H1 (cell line): ENCODE measurements around the gene HYCC1. TPM values are rescaled to one million over a fixed set of nuclear protein-coding genes. Genes with fewer than 3 reads are reported as not detected.

Experiments used
- ASH2L ChIP-seq: fragments of 200-600, 300-600 bp; sonication (generic); IDR thresholded peaks from one replicate; pipeline ENCODE4 v1.7.1; 2017; ENCODE audit warnings: low read length
- ATF2 ChIP-seq: IDR thresholded peaks from 2 replicates; pipeline ENCODE4 v1.6.1; 2012; ENCODE audit warnings: low read length, inconsistent platforms
- CHD1 ChIP-seq: IDR thresholded peaks from 2 replicates; pipeline ENCODE4 v1.6.1; 2012; ENCODE audit warnings: low read depth, low read length, improper control_type of control experiment
- E2F6 ChIP-seq: IDR thresholded peaks from 2 replicates; pipeline ENCODE4 v1.6.1; 2012; ENCODE audit warnings: inconsistent platforms
- EP300 ChIP-seq, 2 experiments: IDR thresholded peaks; 1 replicate in 1 of 2; 2 replicates in 1 of 2; pipeline ENCODE4 v1.6.1; 2011 to 2012; ENCODE audit warnings: low read depth in 2 of 2, low read length in 2 of 2, mild to moderate bottlenecking in 2 of 2, borderline replicate concordance in 1 of 2, inconsistent platforms in 1 of 2, moderate library complexity in 1 of 2
- KDM1A ChIP-seq: fragments of 200-600, 300-600 bp; sonication (generic); IDR thresholded peaks from 2 replicates; pipeline ENCODE4 v1.7.1; 2016; ENCODE audit warnings: mild to moderate bottlenecking, low read length, borderline replicate concordance
- KDM4A ChIP-seq: IDR thresholded peaks from one replicate; pipeline ENCODE4 v1.7.1; 2012; ENCODE audit warnings: low read depth, mild to moderate bottlenecking, moderate library complexity, low read length, inconsistent platforms; ENCODE audit not compliant: severe bottlenecking
- NANOG ChIP-seq: IDR thresholded peaks from 2 replicates; pipeline ENCODE4 v1.6.1; 2011; ENCODE audit warnings: low read length, low read depth, mild to moderate bottlenecking, inconsistent platforms; ENCODE audit not compliant: insufficient read depth, poor library complexity, severe bottlenecking
- NRF1 ChIP-seq: IDR thresholded peaks from 2 replicates; pipeline ENCODE4 v1.6.1; 2011; ENCODE audit warnings: mild to moderate bottlenecking, low read depth, low read length, improper control_type of control experiment
- PHF8 ChIP-seq: fragments of 200-600 bp; sonication (generic); conservative IDR thresholded peaks from 2 replicates; pipeline ENCODE4 v1.7.1; 2012; ENCODE audit warnings: low read depth, mild to moderate bottlenecking, inconsistent platforms, low read length, moderate library complexity
- POU5F1 ChIP-seq: IDR thresholded peaks from 2 replicates; pipeline ENCODE4 v1.6.1; 2011; ENCODE audit warnings: low read depth, mild to moderate bottlenecking, low read length, moderate library complexity
- RBBP5 ChIP-seq: IDR thresholded peaks from 2 replicates; pipeline ENCODE4 v1.7.1; 2012; ENCODE audit warnings: low read depth, mild to moderate bottlenecking, inconsistent platforms, low read length, moderate library complexity, borderline replicate concordance
- RNF2 ChIP-seq: fragments of 200-900, 300-1000 bp; sonication (generic); IDR thresholded peaks from 2 replicates; pipeline ENCODE4 v1.7.1; 2016; ENCODE audit warnings: borderline replicate concordance, low read depth, mild to moderate bottlenecking, antibody characterized with exemption, low read length; ENCODE audit not compliant: poor library complexity, severe bottlenecking; ENCODE audit errors: missing control alignments
- RXRA ChIP-seq: IDR thresholded peaks from 2 replicates; pipeline ENCODE4 v1.6.1; 2011; ENCODE audit warnings: low read depth, mild to moderate bottlenecking, low read length, moderate library complexity; ENCODE audit not compliant: insufficient read depth
- SP2 ChIP-seq: IDR thresholded peaks from 2 replicates; pipeline ENCODE4 v1.6.1; 2012; ENCODE audit warnings: mild to moderate bottlenecking, low read length, inconsistent platforms
- SUZ12 ChIP-seq: fragments of 200-600 bp; sonication (generic); IDR thresholded peaks from 2 replicates; pipeline ENCODE4 v1.6.1; 2012; ENCODE audit warnings: mild to moderate bottlenecking, inconsistent platforms, low read length, moderate library complexity, mixed read lengths
- TAF1 ChIP-seq: IDR thresholded peaks from 2 replicates; pipeline ENCODE4 v1.6.1; 2011; ENCODE audit warnings: mild to moderate bottlenecking, low read depth, low read length
- TAF7 ChIP-seq: optimal IDR thresholded peaks from 2 replicates; pipeline ENCODE3; 2011; ENCODE audit warnings: low read depth, mild to moderate bottlenecking, inconsistent platforms, low read length, moderate library complexity, borderline replicate concordance
- TBP ChIP-seq: IDR thresholded peaks from 2 replicates; pipeline ENCODE4 v1.6.1; 2011; ENCODE audit warnings: low read depth, low read length, improper control_type of control experiment
- ZNF274 ChIP-seq: IDR thresholded peaks from 2 replicates; pipeline ENCODE4 v1.7.0; 2012; ENCODE audit warnings: low read length, borderline replicate concordance; ENCODE audit errors: extremely low read depth
- polyA plus RNA-seq, 7 experiments: library from polyadenylated mRNA; depleted of rRNA in 3 of 7; stranded (reverse) in 5 of 7; unstranded in 2 of 7; fragments of >200 nt in 5 of 7; fragments of 200-250 nt in 2 of 7; gene quantifications; 1 replicate in 5 of 7; 2 replicates in 1 of 7; 4 replicates in 1 of 7; pipeline versions ENCODE4 v1.2.1 to v1.2.3, GENCODE V29; 2011 to 2013; ENCODE audit warnings: missing spikeins in 2 of 7, mixed read lengths in 2 of 7
- total RNA-seq: library from RNA; stranded (reverse); fragmentation: NEBNext Ultra II Directional; extraction: Animal tissue kit (Norgen Biotek cat#: 25700); gene quantifications from 2 replicates; pipeline ENCODE4 v1.2.1, GENCODE V29; 2021

HYCC1 gene
- total and polyA plus RNA-seq, 2 of the 8 experiments (the other 6 are each of a cell fraction or from before 2014, with no cell fraction given): 20.2 to 142 TPM

- TF ChIP-seq NRF1 (no peak), RXRA (no peak), NANOG (peak; percentile 24), EP300 (IDR thresholded peaks at IDR 0.05; ENCODE audit: borderline replicate concordance in 1 of 2, low read depth in 2 of 2, low read length in 2 of 2) (no peak), POU5F1 (no peak), ATF2 (no peak), KDM1A (no peak), PHF8 (peak; percentile 61; the same call in 1 of the 2 replicates), TAF1 (peak; percentile 96), ASH2L (peak; percentile 49), TBP (peak; percentile 96), CHD1 (no peak), TAF7 (peak; percentile 85), E2F6 (no peak), RNF2 (no peak), SP2 (peak; percentile 94), KDM4A (peak; percentile 75), RBBP5 (peak; percentile 65), SUZ12 (no peak), ZNF274 (no peak)
These were observed at the start of gene HYCC1 (continued) for GRCh38 chr7:23013715-23014649.
